NT2/D1 (cell line): ENCODE results near the gene CIDEB.

ENCODE experiments used
- SUZ12 ChIP-seq: IDR thresholded peaks from 2 replicates; pipeline ENCODE4 v1.6.1; 2011; ENCODE audit not compliant: insufficient read length, insufficient read depth; ENCODE audit errors: extremely low read depth
- YY1 ChIP-seq: IDR thresholded peaks from 2 replicates; pipeline ENCODE4 v1.6.1; 2011; ENCODE audit not compliant: insufficient read length, insufficient read depth
- ZNF274 ChIP-seq: IDR thresholded peaks from 2 replicates; pipeline ENCODE4 v1.6.1; 2011; ENCODE audit warnings: mild to moderate bottlenecking, low read depth, low read length

DNA sequence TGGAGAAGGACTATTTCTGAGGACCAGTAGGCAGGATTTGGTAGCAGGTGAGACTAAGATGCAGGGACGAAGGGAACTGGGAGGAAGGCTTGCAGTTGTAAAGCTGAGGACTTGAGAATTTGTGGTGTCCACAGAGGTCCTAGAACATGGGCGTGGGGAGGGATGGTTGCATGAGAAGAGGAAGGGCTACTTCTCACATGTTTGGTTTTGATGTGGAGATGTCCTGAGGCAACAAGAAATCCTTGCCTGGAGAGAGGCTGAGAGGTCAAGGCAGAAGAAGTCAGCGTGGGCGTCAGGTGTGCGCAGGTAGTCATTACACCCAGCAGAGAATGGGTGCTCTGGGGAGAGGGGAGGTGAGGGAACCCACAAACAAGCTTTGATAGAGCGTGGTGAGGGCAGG lies 30.7 kb downstream of the CIDEB start:
- no peak for TF ChIP-seq SUZ12
- TF ChIP-seq ZNF274: no peak
- TF ChIP-seq YY1: no peak
